H1 (cell line): ENCODE data around the gene KIF22.

Experiments used
- BCL11A ChIP-seq, 2 experiments: IDR thresholded peaks; one replicate each; pipeline ENCODE4 v1.6.1; 2011; ENCODE audit warnings: low read depth in 2 of 2, low read length in 2 of 2, mild to moderate bottlenecking in 2 of 2
- CBX5 ChIP-seq: fragments of 300-800, 300-1000 bp; sonication (generic); IDR thresholded peaks from 2 replicates; pipeline ENCODE4 v1.7.1; 2016; ENCODE audit warnings: antibody characterized with exemption, low read length, low read depth
- CBX8 ChIP-seq: fragments of 300-800, 300-1000 bp; sonication (generic); IDR thresholded peaks from 2 replicates; pipeline ENCODE4 v1.7.1; 2016; ENCODE audit warnings: low read depth, low read length, borderline replicate concordance
- EP300 ChIP-seq, 2 experiments: IDR thresholded peaks; 1 replicate in 1 of 2; 2 replicates in 1 of 2; pipeline ENCODE4 v1.6.1; 2011 to 2012; ENCODE audit warnings: low read depth in 2 of 2, low read length in 2 of 2, mild to moderate bottlenecking in 2 of 2, borderline replicate concordance in 1 of 2, inconsistent platforms in 1 of 2, moderate library complexity in 1 of 2
- POLR2A ChIP-seq, 2 experiments: IDR thresholded peaks; 1 replicate in 1 of 2; 2 replicates in 1 of 2; pipeline ENCODE4 v1.6.1; 2011; ENCODE audit warnings: low read depth in 2 of 2, low read length in 2 of 2, mild to moderate bottlenecking in 2 of 2; ENCODE audit errors: control extremely low read depth in 1 of 2
- POLR2AphosphoS5 ChIP-seq: IDR thresholded peaks from 2 replicates; pipeline ENCODE4 v1.6.1; 2011; ENCODE audit warnings: low read depth, low read length
- RAD21 ChIP-seq, 2 experiments: IDR thresholded peaks in 1 of 2; conservative IDR thresholded peaks in 1 of 2; 2 replicates each; pipeline ENCODE4 v1.6.1; 2011; ENCODE audit warnings: low read depth in 2 of 2, low read length in 2 of 2, improper control_type of control experiment in 1 of 2, inconsistent platforms in 1 of 2, mild to moderate bottlenecking in 1 of 2, moderate library complexity in 1 of 2
- SIX5 ChIP-seq: IDR thresholded peaks from 2 replicates; pipeline ENCODE4 v1.6.1; 2011; ENCODE audit warnings: mild to moderate bottlenecking, low read depth, low read length
- SP2 ChIP-seq: IDR thresholded peaks from 2 replicates; pipeline ENCODE4 v1.6.1; 2012; ENCODE audit warnings: mild to moderate bottlenecking, low read length, inconsistent platforms
- TF ChIP-seq, protein P1 (sequence below): IDR thresholded peaks from 2 replicates; pipeline ENCODE4 v1.6.1; 2011; ENCODE audit warnings: low read length, improper control_type of control experiment
- TF ChIP-seq, protein P2 (sequence below), 3 experiments: IDR thresholded peaks; 1 replicate in 2 of 3; 2 replicates in 1 of 3; pipeline versions ENCODE4 v1.5.1 to v1.6.1; 2011; ENCODE audit warnings: low read length in 3 of 3, mild to moderate bottlenecking in 3 of 3, inconsistent platforms in 2 of 3, low read depth in 1 of 3, moderate library complexity in 1 of 3; ENCODE audit not compliant: insufficient read depth in 1 of 3; ENCODE audit errors: control extremely low read depth in 1 of 3

DNA sequence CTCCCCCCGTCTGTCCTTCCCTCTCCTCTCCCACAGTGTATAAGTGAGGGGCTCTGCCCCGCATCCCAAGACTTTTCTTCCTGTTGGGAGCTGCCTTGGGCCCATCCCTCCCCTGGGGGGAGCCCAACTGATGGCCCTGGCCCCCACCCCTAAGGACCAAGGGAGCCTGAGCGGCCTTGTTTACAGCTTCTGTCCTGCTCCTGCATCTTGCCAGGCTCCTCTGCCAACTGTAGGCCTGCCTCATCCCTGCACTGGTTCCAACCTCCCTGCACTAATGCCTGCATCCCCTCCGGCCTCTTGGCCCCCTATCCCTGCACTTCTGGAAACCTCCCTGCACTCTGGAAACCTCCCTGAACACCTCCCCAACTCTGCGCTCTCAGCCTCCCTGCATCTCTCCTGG is 24.0 kb downstream of the KIF22 start:
- no peak for TF ChIP-seq CBX8
- TF ChIP-seq, protein P1, sequence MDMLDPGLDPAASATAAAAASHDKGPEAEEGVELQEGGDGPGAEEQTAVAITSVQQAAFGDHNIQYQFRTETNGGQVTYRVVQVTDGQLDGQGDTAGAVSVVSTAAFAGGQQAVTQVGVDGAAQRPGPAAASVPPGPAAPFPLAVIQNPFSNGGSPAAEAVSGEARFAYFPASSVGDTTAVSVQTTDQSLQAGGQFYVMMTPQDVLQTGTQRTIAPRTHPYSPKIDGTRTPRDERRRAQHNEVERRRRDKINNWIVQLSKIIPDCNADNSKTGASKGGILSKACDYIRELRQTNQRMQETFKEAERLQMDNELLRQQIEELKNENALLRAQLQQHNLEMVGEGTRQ = no peak
- no peak for TF ChIP-seq RAD21 (IDR thresholded peaks at IDR 0.05 in 1 of 2, conservative IDR thresholded peaks at IDR 0.05 in 1 of 2; ENCODE audit: low read depth in 2 of 2, low read length in 2 of 2)
- TF ChIP-seq SP2 = no peak
- TF ChIP-seq, protein P2, sequence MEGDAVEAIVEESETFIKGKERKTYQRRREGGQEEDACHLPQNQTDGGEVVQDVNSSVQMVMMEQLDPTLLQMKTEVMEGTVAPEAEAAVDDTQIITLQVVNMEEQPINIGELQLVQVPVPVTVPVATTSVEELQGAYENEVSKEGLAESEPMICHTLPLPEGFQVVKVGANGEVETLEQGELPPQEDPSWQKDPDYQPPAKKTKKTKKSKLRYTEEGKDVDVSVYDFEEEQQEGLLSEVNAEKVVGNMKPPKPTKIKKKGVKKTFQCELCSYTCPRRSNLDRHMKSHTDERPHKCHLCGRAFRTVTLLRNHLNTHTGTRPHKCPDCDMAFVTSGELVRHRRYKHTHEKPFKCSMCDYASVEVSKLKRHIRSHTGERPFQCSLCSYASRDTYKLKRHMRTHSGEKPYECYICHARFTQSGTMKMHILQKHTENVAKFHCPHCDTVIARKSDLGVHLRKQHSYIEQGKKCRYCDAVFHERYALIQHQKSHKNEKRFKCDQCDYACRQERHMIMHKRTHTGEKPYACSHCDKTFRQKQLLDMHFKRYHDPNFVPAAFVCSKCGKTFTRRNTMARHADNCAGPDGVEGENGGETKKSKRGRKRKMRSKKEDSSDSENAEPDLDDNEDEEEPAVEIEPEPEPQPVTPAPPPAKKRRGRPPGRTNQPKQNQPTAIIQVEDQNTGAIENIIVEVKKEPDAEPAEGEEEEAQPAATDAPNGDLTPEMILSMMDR (IDR thresholded peaks at IDR 0.05; ENCODE audit: control extremely low read depth in 1 of 3, insufficient read depth in 1 of 3, low read depth in 1 of 3, low read length in 3 of 3) = no peak
- TF ChIP-seq POLR2AphosphoS5 = no peak
- no peak for TF ChIP-seq EP300 (IDR thresholded peaks at IDR 0.05; ENCODE audit: borderline replicate concordance in 1 of 2, low read depth in 2 of 2, low read length in 2 of 2)
- TF ChIP-seq BCL11A (IDR thresholded peaks at IDR 0.05; ENCODE audit: low read depth in 2 of 2, low read length in 2 of 2) = no peak
- TF ChIP-seq POLR2A (IDR thresholded peaks at IDR 0.05; ENCODE audit: control extremely low read depth in 1 of 2, low read depth in 2 of 2, low read length in 2 of 2) = no peak
- TF ChIP-seq CBX5 = no peak
- no peak for TF ChIP-seq SIX5
